ENCODE data around the gene NBAS.

The NBAS gene

GRCh38 chr2:15599994-15600393 is 38.9 kb upstream of the NBAS start:
- no peak for DNase-seq (ENCODE audit: low read depth)
- TF ChIP-seq, protein P1, sequence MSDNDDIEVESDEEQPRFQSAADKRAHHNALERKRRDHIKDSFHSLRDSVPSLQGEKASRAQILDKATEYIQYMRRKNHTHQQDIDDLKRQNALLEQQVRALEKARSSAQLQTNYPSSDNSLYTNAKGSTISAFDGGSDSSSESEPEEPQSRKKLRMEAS (IDR thresholded peaks at IDR 0.05; ENCODE audit: low read depth, low read length) = no peak
- TF ChIP-seq POLR2A (IDR thresholded peaks at IDR 0.05; ENCODE audit: extremely low read depth, insufficient read length) (no peak), MYC (IDR thresholded peaks at IDR 0.05; ENCODE audit: low read depth, low read length) (no peak)
- TF ChIP-seq, protein P2, sequence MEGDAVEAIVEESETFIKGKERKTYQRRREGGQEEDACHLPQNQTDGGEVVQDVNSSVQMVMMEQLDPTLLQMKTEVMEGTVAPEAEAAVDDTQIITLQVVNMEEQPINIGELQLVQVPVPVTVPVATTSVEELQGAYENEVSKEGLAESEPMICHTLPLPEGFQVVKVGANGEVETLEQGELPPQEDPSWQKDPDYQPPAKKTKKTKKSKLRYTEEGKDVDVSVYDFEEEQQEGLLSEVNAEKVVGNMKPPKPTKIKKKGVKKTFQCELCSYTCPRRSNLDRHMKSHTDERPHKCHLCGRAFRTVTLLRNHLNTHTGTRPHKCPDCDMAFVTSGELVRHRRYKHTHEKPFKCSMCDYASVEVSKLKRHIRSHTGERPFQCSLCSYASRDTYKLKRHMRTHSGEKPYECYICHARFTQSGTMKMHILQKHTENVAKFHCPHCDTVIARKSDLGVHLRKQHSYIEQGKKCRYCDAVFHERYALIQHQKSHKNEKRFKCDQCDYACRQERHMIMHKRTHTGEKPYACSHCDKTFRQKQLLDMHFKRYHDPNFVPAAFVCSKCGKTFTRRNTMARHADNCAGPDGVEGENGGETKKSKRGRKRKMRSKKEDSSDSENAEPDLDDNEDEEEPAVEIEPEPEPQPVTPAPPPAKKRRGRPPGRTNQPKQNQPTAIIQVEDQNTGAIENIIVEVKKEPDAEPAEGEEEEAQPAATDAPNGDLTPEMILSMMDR (IDR thresholded peaks at IDR 0.05; ENCODE audit: low read depth, low read length) = no peak
- H3K4me3 ChIP-seq (ENCODE audit: low read depth, low read length) = no peak overlapping the region

GRCh38 chr2:15596968-15597367 is 35.8 kb upstream of the NBAS start:
- no peak for DNase-seq (ENCODE audit: low read depth)
- H3K4me3 ChIP-seq (ENCODE audit: low read depth, low read length) = no peak overlapping the region
- no peak for TF ChIP-seq MYC (IDR thresholded peaks at IDR 0.05; ENCODE audit: low read depth, low read length)
- TF ChIP-seq, protein P1 (IDR thresholded peaks at IDR 0.05; ENCODE audit: low read depth, low read length) = no peak
- TF ChIP-seq POLR2A (IDR thresholded peaks at IDR 0.05; ENCODE audit: extremely low read depth, insufficient read length) = no peak
- TF ChIP-seq, protein P2 (IDR thresholded peaks at IDR 0.05; ENCODE audit: low read depth, low read length) = no peak

DNA sequence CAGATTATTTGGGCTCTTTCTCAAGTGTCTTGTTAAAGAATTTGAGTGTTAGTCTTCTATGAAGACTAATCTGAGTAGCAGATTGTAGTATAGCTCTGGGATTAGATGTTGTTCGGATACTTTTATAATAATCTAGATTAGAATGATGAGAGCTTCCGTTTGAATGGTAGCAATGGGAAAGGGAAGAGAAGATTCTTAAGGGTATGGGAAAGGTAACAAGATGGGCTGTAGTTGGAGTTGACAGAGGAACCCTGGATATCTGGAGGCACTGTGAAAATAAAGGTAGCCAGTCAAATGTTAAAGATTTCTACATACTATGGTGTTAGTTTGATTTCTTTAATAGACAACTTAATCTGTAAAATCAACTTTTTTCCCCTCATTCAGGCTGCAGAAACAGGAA is 35.2 kb upstream of the NBAS start:
- TF ChIP-seq, protein P2 (IDR thresholded peaks at IDR 0.05; ENCODE audit: low read depth, low read length) = no peak
- TF ChIP-seq, protein P1 (IDR thresholded peaks at IDR 0.05; ENCODE audit: low read depth, low read length) = no peak
- TF ChIP-seq POLR2A (IDR thresholded peaks at IDR 0.05; ENCODE audit: extremely low read depth, insufficient read length) = no peak
- no peak for TF ChIP-seq MYC (IDR thresholded peaks at IDR 0.05; ENCODE audit: low read depth, low read length)
- no peak overlapping the region for H3K4me3 ChIP-seq (ENCODE audit: low read depth, low read length)
- no peak for DNase-seq (ENCODE audit: low read depth)

- TF ChIP-seq, protein P1 (IDR thresholded peaks at IDR 0.05; ENCODE audit: low read depth, low read length) = no peak
- no peak for TF ChIP-seq POLR2A (IDR thresholded peaks at IDR 0.05; ENCODE audit: extremely low read depth, insufficient read length)
- no peak for TF ChIP-seq MYC (IDR thresholded peaks at IDR 0.05; ENCODE audit: low read depth, low read length)
- TF ChIP-seq, protein P2 (IDR thresholded peaks at IDR 0.05; ENCODE audit: low read depth, low read length) = no peak
- DNase-seq (ENCODE audit: low read depth) = no peak
These were observed 34.8 kb upstream of the NBAS start for GRCh38 chr2:15595936-15596335.

GRCh38 chr2:15595342-15595905 is 34.3 kb upstream of the NBAS start:
- DNase-seq (ENCODE audit: low read depth) = no peak
- TF ChIP-seq, protein P2 (IDR thresholded peaks at IDR 0.05; ENCODE audit: low read depth, low read length) = no peak
- TF ChIP-seq MYC (IDR thresholded peaks at IDR 0.05; ENCODE audit: low read depth, low read length) (no peak), POLR2A (IDR thresholded peaks at IDR 0.05; ENCODE audit: extremely low read depth, insufficient read length) (no peak)
- TF ChIP-seq, protein P1 (IDR thresholded peaks at IDR 0.05; ENCODE audit: low read depth, low read length) = no peak
- no peak overlapping the region for H3K4me3 ChIP-seq (ENCODE audit: low read depth, low read length)

More at GRCh38 chr2:15595936-15596335, 34.8 kb upstream of the NBAS start:
- no peak overlapping the region for H3K4me3 ChIP-seq (ENCODE audit: low read depth, low read length)
